HG03342 (cell line): Measurements from ENCODE around the gene BHLHA15.
"Not testable (repeated sequence)": the region's sequence is repeated elsewhere in the genome, so short reads cannot be mapped to it uniquely, and the experiment has no call there.

Source experiments
- ATAC-seq: cut with Tn5 transposase; IDR thresholded peaks from one replicate; pipeline ENCODE4 v1.9.1; 2021; ENCODE audit warnings: mild to moderate bottlenecking, moderate library complexity; ENCODE audit not compliant: unreplicated experiment

BHLHA15 gene

GRCh38 chr7:98206451-98207330 lies 4.5 kb upstream of the BHLHA15 start:
- ATAC-seq, result no peak

- no peak for ATAC-seq
These were observed 1.9 kb upstream of the BHLHA15 start for GRCh38 chr7:98209166-98209920.

- no peak for ATAC-seq
These were observed 572 bp upstream of the BHLHA15 start for GRCh38 chr7:98210513-98211220.

- no peak for ATAC-seq
These were observed 665 bp downstream of the BHLHA15 start for GRCh38 chr7:98211676-98212531.

GRCh38 chr7:98212532-98213041 lies 1.3 kb downstream of the BHLHA15 start:
- ATAC-seq, result no peak

GRCh38 chr7:98213296-98213887 lies 2.2 kb downstream of the BHLHA15 start:
- ATAC-seq, result no peak

GRCh38 chr7:98213888-98214810 lies 2.9 kb downstream of the BHLHA15 start:
- ATAC-seq, result no peak

DNA sequence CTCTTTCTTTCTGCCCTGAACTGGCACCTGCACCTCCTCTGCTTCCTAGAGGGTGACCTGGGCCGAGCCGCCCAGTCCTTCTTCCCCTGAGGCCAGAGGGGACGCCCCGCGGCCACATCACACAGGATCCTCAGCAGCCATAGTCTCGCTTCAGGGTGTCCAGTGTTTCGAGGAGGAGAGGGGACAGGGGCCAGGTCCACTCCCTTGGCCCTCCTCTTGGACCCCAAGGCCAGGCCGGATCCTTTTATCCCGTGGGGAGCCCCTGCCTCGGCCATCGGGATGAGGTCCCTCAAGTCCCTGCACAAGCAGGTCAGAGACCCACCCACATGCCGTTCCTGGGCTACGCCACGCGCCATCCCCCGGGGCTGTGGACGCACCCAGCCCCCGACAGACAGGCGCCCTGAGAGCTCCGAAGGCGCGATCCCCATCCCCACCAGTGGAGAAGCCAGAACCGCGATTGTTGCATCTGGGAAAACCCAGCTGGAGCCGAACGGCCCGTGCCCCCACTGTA lies 3.6 kb downstream of the BHLHA15 start:
- no peak for ATAC-seq

- no peak for ATAC-seq
These were observed 4.6 kb downstream of the BHLHA15 start for GRCh38 chr7:98215561-98216495.

GRCh38 chr7:98216941-98217622 lies 5.8 kb downstream of the BHLHA15 start:
- no peak for ATAC-seq

GRCh38 chr7:98217623-98218582 lies 6.7 kb downstream of the BHLHA15 start:
- ATAC-seq, result no peak

DNA sequence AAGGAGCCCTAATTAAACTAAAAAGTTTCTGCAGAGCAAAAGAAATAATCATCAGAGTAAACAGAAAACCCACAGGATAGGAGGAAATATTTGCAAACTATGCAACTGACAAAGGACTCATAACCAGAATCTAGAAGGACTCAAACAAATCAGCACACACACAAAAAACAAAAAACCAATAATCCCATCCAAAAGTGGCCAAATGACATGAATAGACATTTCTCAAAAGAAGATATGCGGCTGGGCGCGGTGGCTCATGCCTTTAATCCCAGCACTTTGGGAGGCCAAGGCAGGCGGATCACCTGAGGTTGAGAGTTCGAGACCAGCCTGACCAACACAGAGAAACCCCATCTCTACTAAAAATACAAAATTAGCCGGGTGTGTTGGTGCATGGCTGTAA lies 8.1 kb downstream of the BHLHA15 start:
- not testable (repeated sequence) for ATAC-seq

GRCh38 chr7:98221611-98222532 lies 10.6 kb downstream of the BHLHA15 start:
- no peak for ATAC-seq

DNA sequence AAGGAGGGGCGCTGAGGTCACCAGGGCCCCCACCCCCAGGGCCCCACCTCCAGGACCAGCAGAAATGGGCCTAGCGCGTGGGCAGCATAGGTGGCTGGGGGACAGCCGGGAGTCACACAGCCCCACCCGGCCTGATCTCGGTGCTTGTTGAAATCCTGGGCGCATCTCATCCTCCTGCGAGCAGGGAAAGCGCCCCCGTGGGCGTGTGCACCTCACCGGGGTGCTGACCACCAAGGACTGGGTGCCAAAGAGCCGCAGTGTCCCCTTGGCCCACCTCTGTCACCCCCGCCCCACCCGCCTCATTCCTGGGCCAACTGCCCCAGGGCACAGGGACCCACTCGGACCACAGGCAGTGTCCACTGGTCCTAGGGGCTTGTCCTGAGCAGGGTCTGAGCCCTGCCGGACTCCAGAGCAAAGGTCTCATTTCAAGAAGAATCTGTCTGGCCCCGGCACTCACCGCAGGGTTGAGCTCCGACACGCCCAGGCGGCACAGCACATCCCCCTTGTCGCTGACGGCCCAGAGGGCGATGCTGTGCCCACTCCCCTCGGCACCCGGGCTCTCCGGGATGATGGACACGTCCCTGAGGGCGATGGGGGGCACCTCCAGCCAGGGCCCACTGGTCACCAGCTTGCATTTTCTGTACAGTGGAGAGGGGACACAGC lies 11.4 kb downstream of the BHLHA15 start:
- ATAC-seq, result no peak
